GM12878 (cell line): ENCODE data around the gene UNKL. TPM values are rescaled to one million over a fixed set of nuclear protein-coding genes. Genes with fewer than 3 reads are reported as not detected.

Experiments
- CBX3 ChIP-seq: fragments of 200-600 bp; sonication (generic); IDR thresholded peaks from 2 replicates; pipeline ENCODE4 v1.6.1; 2016; ENCODE audit warnings: low read depth, borderline replicate concordance
- CUX1 ChIP-seq: IDR thresholded peaks from 2 replicates; pipeline ENCODE4 v1.6.1; 2012; ENCODE audit warnings: improper control_type of control experiment, low read depth, low read length; ENCODE audit not compliant: insufficient replicate concordance
- EED ChIP-seq: sonication (generic); IDR thresholded peaks from 2 replicates; pipeline ENCODE4 v1.6.1; 2016; ENCODE audit warnings: antibody characterized with exemption, low read depth
- EGR1 ChIP-seq, 2 experiments: IDR thresholded peaks; 1 replicate in 1 of 2; 2 replicates in 1 of 2; pipeline ENCODE4 v1.6.1; 2011 to 2012; ENCODE audit warnings: low read depth in 2 of 2, low read length in 2 of 2, borderline replicate concordance in 1 of 2, mild to moderate bottlenecking in 1 of 2, moderate library complexity in 1 of 2
- ETV6 ChIP-seq, 2 experiments: fragments of 450-650 bp in 1 of 2; IDR thresholded peaks in 1 of 2; conservative IDR thresholded peaks in 1 of 2; 2 replicates each; pipeline ENCODE4 v1.6.1; 2014; ENCODE audit warnings: antibody characterized with exemption in 1 of 2, borderline replicate concordance in 1 of 2, low read depth in 1 of 2, mild to moderate bottlenecking in 1 of 2, moderate library complexity in 1 of 2
- FOXM1 ChIP-seq: IDR thresholded peaks from 2 replicates; pipeline ENCODE4 v1.6.1; 2012; ENCODE audit warnings: low read depth, mild to moderate bottlenecking, inconsistent platforms, low read length, moderate library complexity
- IKZF1 ChIP-seq: fragments of 450-650 bp; conservative IDR thresholded peaks from 2 replicates; pipeline ENCODE4 v1.6.1; 2017; ENCODE audit warnings: antibody characterized with exemption, mild to moderate bottlenecking
- KDM1A ChIP-seq: fragments of 200-600 bp; sonication (generic); IDR thresholded peaks from 2 replicates; pipeline ENCODE4 v1.6.1; 2016; ENCODE audit warnings: borderline replicate concordance
- MEF2B ChIP-seq: fragments of 450-650 bp; IDR thresholded peaks from 2 replicates; pipeline ENCODE4 v1.6.1; 2018; ENCODE audit warnings: mild to moderate bottlenecking, moderate library complexity; ENCODE audit not compliant: partially characterized antibody, poor library complexity, severe bottlenecking
- MXI1 ChIP-seq: fragments of 150-350 bp; IDR thresholded peaks from 2 replicates; pipeline ENCODE4 v1.6.1; 2011; ENCODE audit warnings: low read depth, mild to moderate bottlenecking, inconsistent platforms, low read length, improper control_type of control experiment
- NFYB ChIP-seq: IDR thresholded peaks from 2 replicates; pipeline ENCODE4 v1.6.1; 2011; ENCODE audit warnings: low read depth, mild to moderate bottlenecking, low read length, improper control_type of control experiment, moderate library complexity; ENCODE audit not compliant: insufficient read depth
- NKRF ChIP-seq: fragments of 450-650 bp; conservative IDR thresholded peaks from 2 replicates; pipeline ENCODE4 v1.6.1; 2017; ENCODE audit warnings: mild to moderate bottlenecking, moderate library complexity
- NR2C2 ChIP-seq: IDR thresholded peaks from 2 replicates; pipeline ENCODE4 v1.6.1; 2011; ENCODE audit warnings: borderline replicate concordance, low read depth; ENCODE audit not compliant: control insufficient read depth, insufficient read length
- SMAD5 ChIP-seq: IDR thresholded peaks from 2 replicates; pipeline ENCODE4 v1.6.1; 2016; ENCODE audit warnings: antibody characterized with exemption, low read depth
- SMC3 ChIP-seq: IDR thresholded peaks from 2 replicates; pipeline ENCODE4 v1.6.1; 2011; ENCODE audit warnings: low read length, improper control_type of control experiment, borderline replicate concordance
- ZBED1 ChIP-seq: IDR thresholded peaks from 2 replicates; pipeline ENCODE4 v1.6.1; 2016; ENCODE audit warnings: borderline replicate concordance
- ZBTB4 ChIP-seq: fragments of 450-650 bp; formaldehyde crosslinking; IDR thresholded peaks from 2 replicates; pipeline ENCODE4 v1.4.0; 2022; ENCODE audit warnings: mild to moderate bottlenecking, moderate library complexity
- polyA plus RNA-seq, 11 experiments: library from polyadenylated mRNA; depleted of rRNA in 4 of 11; unstranded in 6 of 11; stranded (reverse) in 5 of 11; fragments of >200 nt; fragmentation: Nextera tagmentation in 4 of 11; fragmentation: Illumina TruSeq in 1 of 11; extraction: Ambion mirVana in 4 of 11; extraction: Trizol in 1 of 11; gene quantifications; 1 replicate in 1 of 11; 2 replicates in 10 of 11; pipeline versions ENCODE4 v1.2.1 to v1.2.3, GENCODE V29; 2011 to 2016; ENCODE audit warnings: inconsistent platforms in 2 of 11, missing spikeins in 2 of 11, low read depth in 1 of 11
- total RNA-seq, 4 experiments: library from RNA; depleted of rRNA in 3 of 4; stranded (reverse); fragments of >200 nt in 3 of 4; fragmentation: Illumina TruSeq in 1 of 4; extraction: Trizol in 1 of 4; gene quantifications; 2 replicates each; pipeline versions ENCODE4 v1.2.1 to v1.2.3, GENCODE V29; 2013 to 2021
- TF ChIP-seq, protein P1 (sequence below): IDR thresholded peaks from 2 replicates; pipeline ENCODE4 v1.6.1; 2012; ENCODE audit warnings: low read depth, low read length, improper control_type of control experiment

UNKL gene
- total and polyA plus RNA-seq, 10 of the 15 experiments (the other 5 are each of a cell fraction or from before 2014, with no cell fraction given) = 0.40 to 21.6 (median 9.1) TPM

GRCh38 chr16:1351582-1352362 is 62.7 kb downstream of the UNKL start, which contains the start of the genes GNPTG and TSR3 (continued):
- TF ChIP-seq IKZF1 (peak; percentile 99), ZBTB4 (CRISPR knock-in tag) (peak; percentile 85), SMC3 (no peak), CBX3 (no peak), NKRF (peak; percentile 98), FOXM1 (no peak), KDM1A (no peak), MEF2B (no peak), EED (no peak), NFYB (peak; percentile 57; the same call in 1 of the 2 replicates), SMAD5 (no peak), MXI1 (peak; percentile 91; the same call in 1 of the 2 replicates), CUX1 (no peak), NR2C2 (no peak), ZBED1 (no peak), EGR1 (IDR thresholded peaks at IDR 0.05; ENCODE audit: borderline replicate concordance in 1 of 2, low read depth in 2 of 2, low read length in 2 of 2) (peak; percentile 51 to 77), ETV6 (conservative IDR thresholded peaks at IDR 0.05 in 1 of 2, IDR thresholded peaks at IDR 0.05 in 1 of 2; ENCODE audit: borderline replicate concordance in 1 of 2, low read depth in 1 of 2) (no peak)
- TF ChIP-seq, protein P1, sequence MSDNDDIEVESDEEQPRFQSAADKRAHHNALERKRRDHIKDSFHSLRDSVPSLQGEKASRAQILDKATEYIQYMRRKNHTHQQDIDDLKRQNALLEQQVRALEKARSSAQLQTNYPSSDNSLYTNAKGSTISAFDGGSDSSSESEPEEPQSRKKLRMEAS = peak; percentile 98
